A172 (cell line): ENCODE data around the gene TGFBR3. TPM values are rescaled to one million over a fixed set of nuclear protein-coding genes. Genes with fewer than 3 reads are reported as not detected.

Experiments used
- DNase-seq: peaks from one replicate; pipeline ENCODE4 v3.0.0-alpha.2; 2015; ENCODE audit warnings: low spot score
- total RNA-seq: library from RNA; depleted of rRNA; stranded (reverse); fragments of >200 nt; shearing (Covaris generic); gene quantifications from 2 replicates; pipeline ENCODE4 v1.2.3, GENCODE V29; 2014; rRNA removed

Gene TGFBR3
- 1.8 and 9.5 TPM in 2 replicates for total RNA-seq

DNA sequence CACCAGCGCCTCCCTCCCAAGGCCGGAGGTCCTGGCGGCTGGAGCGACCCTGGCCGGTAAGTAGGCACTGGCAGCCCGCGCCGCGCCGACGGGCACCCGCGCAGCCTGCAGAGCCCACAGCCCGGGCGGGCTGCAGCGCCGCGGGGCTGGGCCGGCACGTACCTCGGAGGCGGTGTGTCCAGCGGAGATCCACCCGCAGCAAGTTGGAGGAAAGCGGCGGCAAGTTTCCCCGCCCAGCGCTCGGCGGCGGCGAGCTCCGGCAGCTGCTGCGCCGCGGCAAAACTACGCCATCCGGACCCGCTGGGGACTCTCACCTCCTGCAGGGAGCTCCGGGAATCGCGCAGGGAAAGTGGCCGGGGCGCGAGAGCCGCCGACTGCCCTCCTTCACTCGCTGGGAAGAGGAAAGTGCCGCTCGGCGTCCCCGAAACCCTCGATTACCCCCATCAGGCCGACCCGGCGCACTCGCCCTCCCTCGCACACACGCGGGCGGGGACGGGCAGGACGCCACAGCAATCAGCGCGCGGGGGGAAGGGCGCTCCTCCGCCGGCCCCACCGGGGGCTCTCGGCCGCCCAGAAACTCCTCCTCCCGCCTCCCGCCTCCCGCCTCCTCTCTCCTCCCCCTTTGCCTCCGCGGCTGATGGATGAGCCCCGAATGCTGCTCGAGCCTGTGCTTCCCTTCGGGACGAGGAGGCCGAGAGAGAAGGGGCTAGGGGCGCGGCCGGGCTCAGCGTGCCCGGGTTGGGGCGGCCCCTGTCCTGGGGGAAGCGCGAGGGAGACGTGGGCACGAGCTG, at the start of gene TGFBR3:
Gene TGFBR3, minus strand, starts transcription at position 436 of the 791 bp plus-strand sequence. CDS start 24,620 bp downstream, outside the sequence.
- peak; percentile 42 for DNase-seq

DNA sequence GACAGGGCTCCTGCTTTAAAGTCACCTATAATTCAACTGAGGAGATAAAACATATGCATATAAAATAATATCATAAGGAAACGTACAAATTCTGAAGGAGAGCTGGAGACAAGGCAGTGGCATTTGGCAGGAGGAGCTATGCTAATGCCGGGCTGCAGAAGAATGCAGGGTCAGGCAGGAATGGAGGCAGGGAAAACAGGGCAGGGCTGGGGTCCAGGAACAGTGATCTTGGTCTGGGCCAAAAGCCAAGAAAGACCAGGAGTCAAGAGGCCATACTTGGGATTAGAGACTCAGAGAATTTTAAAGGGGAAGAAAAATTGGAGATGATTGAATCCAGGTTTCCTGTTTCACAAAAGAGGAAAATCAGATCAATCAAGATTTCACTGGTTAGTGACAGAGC, 43.3 kb upstream of the TGFBR3 start:
- no peak for DNase-seq

DNA sequence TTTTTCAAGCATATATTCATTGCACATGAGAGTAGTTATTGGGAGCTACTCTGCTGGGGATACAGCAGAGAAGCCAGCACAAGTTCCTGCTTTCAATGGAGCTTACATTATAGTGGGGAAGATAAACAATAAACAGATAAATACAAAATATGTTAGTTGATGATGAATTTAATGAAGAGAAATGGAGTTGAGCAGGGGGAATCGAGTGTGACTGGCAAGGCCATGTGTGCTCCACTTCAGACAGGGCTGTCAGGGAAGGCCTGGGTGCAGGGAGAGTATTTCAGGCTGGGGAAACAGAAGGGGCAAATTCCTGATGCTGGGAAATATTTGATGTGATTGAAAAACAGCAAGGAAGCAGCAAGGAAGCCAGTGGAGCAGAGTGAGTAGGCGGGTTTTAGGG, 42.1 kb upstream of the TGFBR3 start:
- DNase-seq: no peak

DNA sequence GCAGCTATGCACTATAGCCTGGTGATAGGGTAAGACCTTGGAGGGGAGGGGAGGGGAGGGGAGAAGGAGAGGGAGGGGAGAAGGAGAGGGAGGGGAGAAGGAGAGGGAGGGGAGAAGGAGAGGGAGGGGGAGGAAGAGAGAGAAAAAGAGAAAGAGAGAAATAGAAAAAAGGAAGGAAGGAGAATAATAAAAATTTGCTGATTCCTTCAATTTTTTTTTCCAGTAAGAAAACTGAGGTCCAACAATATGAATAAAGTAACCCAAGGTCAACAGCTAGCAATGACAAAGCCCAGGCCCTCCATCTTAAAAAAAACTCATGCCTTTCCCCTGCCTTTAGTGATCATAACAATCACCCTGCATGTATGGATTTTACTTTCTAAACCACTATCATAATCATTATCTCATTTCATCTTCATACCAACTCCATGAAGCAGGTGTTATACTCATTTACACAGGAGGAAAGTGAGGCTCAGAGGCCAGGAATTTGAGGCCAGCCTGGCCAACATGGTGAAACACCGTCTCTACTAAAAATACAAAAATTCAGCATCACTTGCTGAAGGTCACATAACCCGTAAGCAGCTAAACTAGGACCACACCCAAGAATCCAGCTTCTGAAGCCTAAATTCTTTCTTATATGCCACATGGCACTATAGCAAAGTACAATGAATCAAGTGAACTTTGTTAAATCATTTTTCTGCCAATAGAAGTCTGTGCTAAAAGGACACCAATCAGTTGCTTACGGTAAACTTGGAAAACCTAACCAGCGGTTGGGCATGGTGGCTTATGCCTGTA, 39.9 kb upstream of the TGFBR3 start:
- no peak for DNase-seq

DNA sequence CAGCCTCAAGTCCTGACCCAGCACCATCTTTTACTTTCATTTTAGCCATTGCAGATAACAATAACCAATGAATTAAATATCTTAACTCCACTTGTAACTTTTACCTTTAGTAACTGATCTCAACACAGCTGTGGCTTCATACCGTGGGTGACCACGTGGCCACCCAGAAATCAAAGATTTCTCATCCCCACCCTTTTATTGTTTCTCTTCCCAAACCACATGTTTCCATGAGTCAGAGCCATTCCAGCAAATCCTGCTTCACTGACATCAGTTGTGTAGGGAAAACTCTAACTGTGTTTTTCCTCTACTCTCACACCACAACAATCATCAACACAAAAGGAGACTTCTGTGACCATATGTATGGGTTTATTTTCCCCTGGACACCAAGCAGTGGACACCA, 38.2 kb upstream of the TGFBR3 start:
- DNase-seq: peak; percentile 52

DNA sequence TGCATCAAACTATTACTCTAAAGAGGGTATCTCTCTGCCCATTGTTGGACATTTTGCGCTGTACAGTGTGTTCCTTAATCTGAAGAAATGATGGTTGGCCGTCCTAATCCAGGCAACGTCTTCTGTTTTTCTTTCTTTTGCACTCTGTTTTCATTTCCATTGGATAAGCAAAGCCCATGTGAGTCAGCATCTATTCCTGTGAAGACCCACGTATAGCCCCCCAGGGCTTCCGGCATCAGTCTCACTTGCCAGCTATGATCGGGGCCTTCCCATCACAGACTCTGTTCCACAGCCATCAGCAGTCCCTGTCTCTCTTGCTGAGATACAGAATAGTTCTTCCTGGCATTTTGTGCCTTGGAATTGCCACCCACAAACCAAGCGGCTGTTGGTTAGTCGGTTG, 34.0 kb upstream of the TGFBR3 start:
- DNase-seq: no peak

DNA sequence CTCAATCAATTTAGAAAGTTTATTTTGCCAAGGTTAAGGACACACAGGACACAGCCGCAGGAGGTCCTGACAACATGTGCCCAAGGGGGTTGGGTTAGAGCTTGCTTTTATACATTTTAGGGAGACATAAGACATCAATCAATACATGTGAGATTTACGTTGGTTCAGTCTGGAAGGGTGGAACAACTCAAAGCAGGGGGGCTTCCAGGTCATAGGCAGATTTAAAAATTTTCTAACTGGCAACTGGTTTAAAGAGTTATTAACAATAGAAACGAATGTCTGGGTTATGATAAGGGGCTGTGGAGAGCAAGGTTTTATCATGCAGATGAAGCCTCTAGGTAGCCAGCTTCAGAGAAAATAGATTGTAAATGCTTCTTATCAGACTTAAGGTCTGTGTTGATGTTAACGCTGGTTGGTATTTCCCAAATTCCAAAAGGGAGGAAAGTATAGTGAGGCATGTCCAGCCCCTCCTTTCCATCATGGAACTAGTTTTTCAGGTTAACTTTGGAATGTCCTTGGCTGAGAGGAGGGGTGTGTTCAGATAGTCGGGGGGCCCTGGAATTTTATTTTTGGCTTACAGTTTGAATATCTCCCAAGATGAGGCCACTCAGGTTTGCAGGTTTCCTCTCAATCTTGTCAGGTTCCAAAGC, 31.0 kb upstream of the TGFBR3 start:
- no peak for DNase-seq

DNA sequence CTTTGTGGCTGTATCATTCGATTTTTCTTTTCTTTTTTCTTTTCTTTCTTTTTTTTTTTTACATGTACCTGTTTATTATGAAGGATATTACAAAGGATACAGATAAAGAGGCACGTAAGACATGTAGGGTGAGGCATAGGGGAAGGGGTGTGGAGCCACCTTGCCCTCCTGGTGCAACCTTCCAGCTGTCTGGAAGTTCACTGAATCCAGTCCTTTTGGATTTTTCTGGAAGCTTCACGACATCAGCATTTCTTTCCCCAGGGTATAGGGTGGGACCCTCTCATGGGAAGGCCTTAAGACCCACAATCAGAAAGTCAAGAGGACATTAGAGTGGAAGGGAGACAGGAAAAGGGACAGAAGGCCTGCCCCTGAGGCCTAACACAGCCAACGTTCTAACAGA, 30.1 kb upstream of the TGFBR3 start:
- no peak for DNase-seq

DNA sequence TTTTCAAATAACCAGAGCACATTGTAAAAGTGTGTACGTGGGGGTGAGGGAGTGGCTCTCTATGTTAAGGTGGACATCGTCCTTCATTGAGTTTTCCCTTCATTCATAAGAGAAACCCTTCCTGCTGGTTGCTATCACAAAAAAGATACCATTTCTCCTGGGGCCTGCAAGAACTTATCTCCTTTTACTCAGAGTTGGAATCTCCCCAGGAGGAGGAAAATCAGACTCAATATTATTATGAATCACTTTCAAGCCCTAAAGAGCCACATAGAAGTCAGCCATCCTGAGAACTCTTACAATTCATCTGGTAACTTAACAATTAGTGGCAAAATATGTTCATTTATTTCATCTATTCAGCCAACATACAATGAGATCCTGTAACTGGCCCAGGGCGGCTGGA, 27.1 kb upstream of the TGFBR3 start:
- DNase-seq: no peak

DNA sequence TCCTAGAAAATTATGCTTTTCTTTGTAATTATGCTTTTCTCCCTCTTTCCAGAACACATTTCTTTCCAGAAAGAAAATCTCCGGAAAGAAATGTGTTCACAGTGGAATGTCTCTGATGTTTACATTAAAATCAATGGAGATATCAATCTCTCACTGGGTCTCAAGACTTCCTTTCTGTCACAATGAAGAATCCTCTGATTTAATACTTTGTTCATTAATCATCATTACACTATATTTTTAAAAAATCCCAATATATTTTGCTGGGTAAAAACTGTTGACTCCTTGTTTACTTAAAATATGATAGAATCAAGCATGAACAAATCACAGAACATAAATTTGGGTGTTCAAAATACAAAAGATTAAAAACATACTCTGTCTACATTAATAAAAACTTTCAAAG, 26.3 kb upstream of the TGFBR3 start:
- DNase-seq: no peak

DNA sequence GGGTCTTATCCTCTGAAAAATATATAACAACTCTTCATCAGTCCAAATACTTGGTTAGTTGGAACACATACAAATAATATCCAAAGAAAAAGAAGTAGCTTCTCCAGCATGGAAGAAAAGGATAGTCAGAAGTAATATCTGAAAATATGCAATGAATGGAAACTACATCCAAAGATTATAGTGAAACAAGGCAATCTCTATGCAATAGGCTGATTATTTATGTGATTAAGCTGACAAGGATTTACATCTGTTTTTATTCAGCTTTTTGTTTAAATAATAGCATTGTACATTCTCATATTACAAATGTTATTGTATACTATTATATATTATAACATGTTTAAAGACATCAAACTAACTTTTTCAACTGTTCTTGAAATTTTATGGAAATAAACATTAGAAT, 15.3 kb upstream of the TGFBR3 start:
- DNase-seq: no peak

DNA sequence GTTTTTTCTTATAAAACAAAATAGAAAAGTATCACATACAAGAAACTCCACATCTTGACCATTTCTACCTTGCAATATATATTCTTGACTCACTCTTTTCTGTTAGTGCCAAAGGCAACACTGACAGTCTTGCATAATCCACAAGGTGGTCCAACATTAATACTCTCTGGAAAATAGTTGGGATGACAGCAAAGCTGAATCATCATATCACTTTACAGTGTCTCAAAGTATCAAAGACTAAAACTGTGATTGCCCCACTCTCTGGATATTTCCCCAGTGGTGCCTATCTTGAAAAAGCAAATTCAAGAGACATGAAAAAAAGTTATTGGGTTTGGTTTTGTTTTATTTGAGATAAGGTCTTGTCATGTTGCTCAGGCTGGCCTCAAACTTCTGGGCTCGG, 14.6 kb upstream of the TGFBR3 start:
- peak; percentile 50 for DNase-seq

DNA sequence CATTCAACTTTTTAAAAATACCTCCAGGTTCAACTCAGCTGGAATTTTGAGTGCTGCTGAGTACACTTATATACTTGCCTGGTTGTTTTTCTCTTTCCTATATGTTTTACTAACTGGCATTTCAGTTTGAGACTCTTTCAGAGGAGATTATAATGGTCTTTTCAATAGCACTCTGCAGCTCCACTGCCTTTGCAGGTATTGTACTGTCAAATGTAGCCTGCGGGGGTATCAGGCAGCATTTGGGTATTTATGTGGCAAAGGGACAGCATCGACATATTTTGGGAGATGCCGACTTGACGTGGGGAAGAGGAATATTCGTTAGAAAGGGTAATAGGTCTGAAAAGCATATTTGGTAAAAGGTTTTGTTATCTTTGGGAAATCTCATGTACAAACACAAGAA, 11.1 kb upstream of the TGFBR3 start:
- DNase-seq: no peak

DNA sequence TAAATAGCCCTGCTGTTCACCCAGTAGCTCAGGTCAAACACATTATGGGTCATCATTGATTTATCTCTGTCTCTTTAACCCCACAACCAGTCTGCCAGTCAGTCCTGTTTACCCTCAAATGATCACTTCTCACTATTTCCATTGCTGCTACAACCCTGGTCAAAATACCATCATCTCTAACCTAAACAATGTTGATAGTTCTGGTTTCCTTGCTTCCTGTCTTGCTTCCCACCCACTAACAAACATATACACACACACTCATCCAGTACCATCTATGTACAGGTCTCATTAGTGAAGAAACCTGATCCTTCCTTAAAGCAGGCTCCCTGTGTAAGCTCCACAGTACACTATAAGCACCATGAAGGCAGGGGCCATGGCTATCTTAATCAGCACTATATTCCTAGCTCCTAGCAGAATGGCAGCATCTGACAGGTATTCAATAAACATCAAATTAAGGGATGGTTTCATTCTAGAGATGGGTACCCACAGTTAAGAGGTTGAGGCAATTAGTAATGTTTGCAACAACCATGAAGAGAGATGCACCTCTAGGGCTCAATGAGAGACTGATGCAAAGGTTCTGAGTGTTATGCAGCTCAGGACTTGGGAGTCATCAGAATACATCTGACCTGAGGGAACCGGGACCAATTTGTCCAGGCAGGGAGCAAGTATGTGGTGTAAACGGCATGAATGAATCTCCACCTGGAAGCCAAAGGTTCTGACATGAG, 10.0 kb upstream of the TGFBR3 start:
- no peak for DNase-seq

DNA sequence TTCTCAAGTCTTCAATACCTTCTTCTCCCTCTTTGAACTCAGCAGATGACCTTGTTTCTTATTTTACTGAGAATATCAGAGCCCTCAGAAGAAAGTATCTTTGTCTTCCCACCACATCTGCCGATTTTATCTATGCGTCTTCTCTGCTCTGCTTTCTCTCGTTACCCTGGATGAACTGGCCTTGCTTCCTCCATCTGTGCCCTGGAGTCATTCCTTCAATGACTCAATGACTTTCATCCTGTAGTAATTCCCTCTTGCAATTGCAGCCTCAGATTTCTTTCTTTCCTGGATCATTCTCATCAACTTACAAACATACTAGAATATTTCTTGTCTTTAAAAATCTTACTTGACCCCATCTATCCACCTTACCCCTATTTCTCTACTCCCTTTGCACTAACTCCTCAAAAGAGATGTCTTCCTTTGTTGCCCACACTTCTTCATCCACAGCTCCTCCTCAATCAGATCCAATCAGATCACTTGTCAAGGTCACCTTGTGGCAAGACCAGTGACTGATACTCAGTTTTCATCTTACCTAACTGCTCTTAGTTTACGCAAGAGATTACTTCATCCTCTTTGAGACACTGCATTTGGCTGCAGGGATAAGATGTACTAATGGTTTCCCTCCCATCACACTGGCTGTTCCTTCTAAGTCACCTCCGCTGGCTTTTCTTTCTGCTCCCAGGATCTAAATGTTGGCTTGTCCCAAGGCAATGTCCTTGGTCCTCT, 8.2 kb upstream of the TGFBR3 start:
- DNase-seq: no peak

DNA sequence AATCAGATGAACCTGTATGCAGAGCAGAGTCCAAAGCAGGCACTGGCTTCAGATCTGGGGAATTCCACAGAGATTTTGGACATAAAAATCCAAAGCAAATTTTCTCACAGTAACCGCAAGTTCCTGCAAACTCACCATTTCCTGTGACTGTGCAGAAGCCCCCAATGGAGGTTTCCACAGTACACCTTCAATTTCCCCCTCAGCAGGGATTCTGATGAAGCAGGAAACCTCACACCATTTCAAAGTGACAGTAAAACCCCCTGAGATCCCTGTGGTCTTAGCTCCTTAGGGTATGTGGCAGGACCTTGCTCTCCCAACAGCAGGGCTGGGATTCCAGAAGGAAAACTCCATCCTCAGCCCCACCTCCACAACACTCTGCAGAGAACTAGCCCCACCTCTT, 6.0 kb upstream of the TGFBR3 start:
- DNase-seq: peak; percentile 53

DNA sequence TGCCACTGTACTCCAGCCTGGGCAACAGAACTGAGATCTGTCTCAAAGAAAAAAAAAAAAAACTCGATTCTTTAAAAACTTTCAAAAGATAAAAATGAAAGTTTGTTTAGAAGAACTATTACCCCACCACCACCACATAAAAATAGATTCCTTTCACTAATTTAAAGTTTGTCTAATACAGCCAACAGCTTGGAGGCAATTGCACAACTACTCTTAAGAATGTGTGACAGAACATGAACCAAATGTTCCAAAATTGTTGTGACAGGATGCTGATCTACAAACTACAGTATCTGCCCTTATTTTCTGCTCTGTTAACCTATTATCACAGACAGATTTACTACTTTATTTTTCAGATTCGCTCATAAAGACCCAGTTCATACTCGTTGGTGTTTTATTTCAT, 5.5 kb upstream of the TGFBR3 start:
- DNase-seq: no peak

DNA sequence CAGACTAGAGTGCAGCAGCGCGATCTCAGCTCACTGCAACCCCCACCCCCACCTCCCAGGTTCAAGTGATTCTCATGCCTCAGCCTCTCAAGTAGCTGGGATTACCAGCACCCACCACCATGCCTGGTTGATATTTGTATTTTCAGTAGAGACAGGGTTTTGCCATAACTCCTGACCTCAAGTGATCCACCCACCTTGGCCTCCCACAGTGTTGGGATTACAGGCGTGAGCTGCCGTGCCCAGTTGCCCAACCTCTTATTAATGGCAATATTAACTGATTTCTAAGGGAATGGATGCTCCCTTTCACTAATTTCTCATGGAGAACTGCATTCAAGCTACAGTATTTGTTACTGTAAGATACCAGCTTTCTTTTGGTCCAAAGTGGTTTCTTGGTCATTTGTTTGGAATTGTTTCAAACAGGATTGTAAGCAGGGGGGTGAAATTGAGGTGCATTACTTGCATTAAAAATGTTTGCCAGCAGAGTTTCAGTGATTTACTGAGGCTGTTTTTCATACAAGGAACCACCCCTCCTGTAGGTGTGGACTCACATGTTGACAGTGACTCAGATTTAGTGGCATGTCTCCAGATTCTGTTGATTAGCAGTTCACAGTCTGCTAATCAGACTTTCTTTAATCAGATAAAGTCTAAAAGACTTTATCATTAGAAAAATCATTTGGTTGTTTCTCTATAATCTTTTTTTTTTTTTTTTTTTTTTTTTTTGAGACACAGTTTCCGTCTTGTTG, 3.9 kb upstream of the TGFBR3 start:
- DNase-seq: peak; percentile 62

DNA sequence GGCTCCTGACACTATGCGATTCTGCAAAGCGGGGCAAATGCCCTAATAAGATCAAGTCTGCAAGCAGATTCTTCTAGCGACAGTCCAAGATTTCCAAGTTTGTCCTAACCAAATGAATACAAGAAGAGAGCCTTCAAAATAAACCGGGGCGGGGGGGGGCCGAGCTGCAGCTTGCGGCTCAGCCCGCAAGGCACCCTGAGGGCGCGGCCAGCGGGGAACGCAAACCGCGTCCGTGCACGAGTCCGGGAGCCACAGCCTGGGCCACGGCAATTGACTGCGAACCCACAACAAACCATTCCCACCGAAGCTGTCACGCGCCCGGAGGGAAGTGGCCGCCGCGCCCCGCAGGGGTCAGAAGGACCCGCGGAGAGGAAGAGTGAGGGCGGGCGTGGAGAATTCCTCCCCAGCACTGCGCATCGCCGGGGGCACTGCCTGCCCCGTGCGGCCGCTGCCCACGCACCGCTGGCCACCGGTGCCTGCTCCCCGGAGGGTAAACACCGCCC, 687 bp downstream of the TGFBR3 start:
- no peak for DNase-seq

DNA sequence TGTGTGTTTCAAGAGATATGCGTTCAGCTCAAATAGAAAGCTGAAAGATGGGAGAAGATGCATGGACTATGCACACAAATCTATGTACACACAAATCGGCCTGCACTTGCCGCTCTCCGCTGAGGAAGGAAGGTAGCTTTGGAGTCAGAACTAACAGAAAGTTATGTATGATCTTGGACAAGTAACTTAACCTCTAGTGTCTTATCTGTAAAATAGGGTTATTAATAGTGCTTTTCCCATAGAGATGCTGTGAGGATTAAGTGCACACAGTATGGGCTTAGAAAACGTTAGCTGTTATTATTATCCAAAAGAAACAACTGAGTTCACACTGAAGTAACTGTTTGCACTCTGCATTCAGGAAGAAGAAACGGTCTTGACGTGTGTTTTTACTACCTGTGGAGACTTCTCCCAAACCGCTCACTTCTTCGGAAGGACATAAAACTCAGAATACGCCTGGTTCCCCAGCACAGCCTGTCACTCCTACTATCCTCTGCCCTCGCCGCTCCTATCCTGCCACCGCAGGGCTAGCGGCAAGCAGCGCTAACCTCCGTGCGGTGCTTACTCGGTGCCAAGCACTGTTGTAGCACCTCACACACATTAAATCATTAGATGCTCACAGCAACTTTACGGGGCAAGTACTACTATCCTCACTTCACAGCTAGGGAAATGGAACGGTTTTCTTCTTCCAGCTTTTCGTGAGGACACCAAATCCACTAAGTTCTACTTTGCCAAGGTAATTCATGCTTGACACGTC, 1.3 kb downstream of the TGFBR3 start:
- DNase-seq: no peak
